Glomerular endothelial cell (primary cell): ENCODE measurements around the gene CBFA2T3. TPM values are rescaled to one million over a fixed set of nuclear protein-coding genes. Genes with fewer than 3 reads are reported as not detected.

Experiments used
- DNase-seq: peaks from one replicate; pipeline ENCODE4 v3.0.0-alpha.2; 2011; ENCODE audit warnings: low read depth, low spot score; ENCODE audit errors: extremely low read depth
- total RNA-seq: library from RNA; depleted of rRNA; stranded (reverse); fragments of >200 nt; gene quantifications from 2 replicates; pipeline ENCODE4 v1.2.3, GENCODE V29; 2015

CBFA2T3 gene
- total RNA-seq, 1 donor from 2014 or later: 0.23 TPM

DNA sequence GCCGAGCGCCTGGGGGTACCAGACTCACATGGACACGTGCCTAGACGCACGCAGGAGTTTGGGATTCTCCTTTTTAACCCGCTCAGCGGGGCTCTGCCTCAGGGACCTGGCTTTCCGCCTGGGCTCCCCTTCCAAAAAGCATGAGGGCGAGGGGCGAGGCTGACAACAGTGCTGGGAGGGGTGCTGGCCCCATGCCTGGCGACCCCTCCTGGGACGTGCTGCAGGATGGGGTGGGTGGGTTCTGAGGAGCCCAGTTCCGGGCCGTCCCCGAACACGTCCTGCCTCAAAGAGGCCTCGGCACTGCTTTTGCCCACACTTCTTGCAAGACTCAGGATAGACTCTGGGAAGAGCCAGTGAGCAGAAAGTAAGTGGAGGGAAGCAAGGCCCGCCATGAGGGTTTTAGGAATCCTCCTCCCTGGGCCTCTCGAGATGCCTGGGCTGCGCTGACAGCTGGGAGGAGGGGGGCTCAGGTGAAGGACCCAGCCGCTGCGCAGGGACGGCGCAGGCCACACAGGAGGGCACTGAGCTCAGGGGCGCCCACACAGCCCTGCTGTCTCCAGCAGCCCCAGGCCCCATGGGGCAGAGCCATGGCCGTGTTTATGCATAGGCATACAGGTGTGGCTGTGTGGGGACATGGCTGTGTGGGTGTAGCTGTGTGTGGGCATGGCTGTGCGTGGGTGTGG is 95.2 kb downstream of the CBFA2T3 start:
- no peak for DNase-seq

GRCh38 chr16:88881007-88881615 is 95.9 kb downstream of the CBFA2T3 start:
- no peak for DNase-seq

DNA sequence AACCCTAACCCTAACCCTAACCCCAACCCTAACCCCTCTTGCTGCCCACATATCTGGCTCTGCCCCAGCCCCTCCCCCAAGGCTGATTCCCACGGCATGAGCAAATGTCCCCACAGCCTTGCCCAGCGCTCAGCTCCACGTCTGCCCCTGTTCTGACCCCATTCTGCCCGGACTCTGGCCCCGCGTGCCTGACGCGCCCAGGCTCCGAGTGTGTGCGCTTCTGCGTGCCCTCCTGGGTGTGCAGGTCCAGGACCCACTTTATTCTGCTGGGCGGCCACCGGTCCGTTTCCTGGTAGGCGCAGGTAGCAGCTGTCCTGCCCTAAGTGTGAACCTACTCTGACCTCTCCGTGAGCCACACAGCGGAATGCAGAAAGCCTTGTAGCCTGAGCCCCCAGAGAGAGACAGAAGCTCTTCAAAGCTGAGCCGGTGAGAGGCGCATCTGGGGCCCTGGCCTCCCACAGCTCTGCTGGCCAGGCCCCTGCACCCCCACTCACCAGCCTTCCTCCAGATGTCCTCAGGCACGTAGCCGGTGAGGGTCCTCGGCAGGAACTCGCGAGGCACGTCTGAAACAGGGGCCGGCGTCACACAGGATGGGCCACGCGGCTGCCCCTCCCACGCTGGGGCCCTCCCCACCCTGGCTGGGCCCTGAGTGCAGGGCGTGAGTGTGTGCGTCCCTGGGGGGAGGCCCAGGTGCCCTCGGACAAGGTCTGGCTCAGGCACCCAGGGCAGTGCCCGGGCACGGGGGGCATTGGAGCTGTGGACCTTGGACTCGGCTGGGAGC is 96.6 kb downstream of the CBFA2T3 start:
- DNase-seq: no peak

DNA sequence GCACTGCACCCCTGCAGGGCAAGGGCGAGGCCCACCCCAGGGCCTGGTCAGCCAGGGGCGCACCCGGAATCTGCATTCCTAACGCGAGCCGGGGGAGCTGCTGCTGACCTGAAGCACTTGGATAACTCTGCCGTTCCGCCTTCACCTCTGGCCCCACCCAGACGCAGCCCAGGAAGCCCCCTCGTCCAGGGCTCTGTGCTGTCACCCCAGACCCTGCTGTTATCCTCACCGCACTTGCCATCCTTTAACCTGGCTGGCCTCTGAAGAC is 97.3 kb downstream of the CBFA2T3 start:
- no peak for DNase-seq

DNA sequence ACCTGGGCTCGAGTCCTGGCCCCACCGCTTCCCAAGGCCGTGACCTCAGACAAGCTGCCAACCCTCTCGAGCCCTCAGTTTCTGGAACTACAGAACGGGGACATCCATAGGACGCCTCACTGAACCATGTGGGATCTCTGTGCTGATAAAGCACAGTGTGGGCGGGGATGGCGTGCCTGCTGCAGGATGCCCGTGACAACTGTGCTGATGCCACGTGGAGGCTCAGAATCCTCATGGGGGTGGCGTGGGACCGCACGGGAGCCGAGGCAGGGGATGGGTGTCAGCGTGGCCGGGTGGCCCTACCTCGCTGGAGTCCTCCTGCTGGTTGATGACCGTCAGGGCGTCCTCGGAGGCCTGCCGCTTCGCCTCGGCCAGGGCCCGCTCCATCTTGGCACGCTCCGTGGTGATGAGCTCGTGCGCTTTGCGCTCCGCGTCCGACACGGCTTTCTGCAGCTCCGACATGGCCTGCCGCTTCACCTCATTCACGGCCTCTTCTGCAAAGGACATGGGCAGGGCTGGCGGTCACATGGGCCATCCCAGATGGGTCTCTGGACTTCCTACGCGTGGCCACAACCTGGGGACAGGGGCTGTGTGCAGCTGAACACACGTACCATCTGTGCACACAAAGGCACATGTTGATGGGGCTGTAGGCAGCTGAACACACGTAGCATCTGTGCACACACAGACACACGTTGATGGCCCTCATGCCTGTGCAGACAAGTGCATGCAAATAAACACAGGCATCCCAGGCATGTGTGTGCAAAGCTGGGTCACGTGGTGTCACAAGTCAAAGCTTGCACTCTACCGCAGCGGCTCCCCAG is 97.8 kb downstream of the CBFA2T3 start:
- DNase-seq: no peak

DNA sequence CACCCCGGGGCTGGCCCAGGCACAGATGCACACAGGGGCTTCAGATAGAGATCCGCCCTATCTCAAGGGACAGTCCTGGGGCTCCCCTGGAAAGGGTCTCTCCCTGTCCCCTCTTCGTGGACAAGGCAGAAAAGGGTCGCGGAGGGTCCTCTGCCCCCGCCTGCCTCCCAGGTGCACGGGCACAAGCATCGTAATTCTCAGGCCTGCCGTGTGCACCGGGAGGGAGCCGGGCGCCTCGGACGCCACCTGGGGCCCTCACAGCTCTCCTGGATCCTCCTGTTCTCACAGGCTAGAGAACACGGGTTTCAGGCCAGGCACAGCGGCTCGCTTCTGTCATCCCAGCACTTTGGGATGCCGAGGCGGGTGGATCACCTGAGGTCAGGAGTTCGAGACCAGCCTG is 98.7 kb downstream of the CBFA2T3 start:
- DNase-seq: no peak

- DNase-seq: no peak
These were observed 99.3 kb downstream of the CBFA2T3 start for GRCh38 chr16:88877564-88878289.

DNA sequence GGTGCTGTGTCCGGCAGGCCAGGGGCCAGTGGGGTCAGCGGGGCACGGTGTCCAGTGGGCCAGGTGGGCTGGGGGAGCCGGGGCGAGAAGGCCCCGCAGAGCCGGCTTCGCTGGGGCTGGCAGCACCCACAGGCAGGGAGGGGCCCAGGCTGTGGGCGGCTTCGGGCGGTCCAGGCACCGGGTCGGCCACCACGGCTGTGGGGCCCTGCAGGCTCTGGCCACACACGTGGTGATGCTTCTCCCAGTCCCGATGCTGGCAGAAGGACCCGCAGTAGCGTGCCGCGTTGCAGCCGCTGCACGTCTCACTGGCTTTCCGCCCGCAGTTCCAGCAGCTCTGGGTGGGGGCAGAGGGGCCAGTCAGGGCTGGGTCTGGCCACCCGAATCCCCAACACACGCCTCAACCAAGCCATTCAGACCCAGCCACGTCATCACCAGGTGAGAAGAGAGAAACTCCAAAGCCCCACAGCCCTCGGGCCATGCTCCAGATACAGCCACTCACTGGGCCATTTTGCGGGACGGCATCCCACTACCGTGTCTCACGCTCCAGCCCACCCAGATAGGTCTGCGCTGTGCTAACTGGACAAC is 100.0 kb downstream of the CBFA2T3 start:
- DNase-seq: no peak

DNA sequence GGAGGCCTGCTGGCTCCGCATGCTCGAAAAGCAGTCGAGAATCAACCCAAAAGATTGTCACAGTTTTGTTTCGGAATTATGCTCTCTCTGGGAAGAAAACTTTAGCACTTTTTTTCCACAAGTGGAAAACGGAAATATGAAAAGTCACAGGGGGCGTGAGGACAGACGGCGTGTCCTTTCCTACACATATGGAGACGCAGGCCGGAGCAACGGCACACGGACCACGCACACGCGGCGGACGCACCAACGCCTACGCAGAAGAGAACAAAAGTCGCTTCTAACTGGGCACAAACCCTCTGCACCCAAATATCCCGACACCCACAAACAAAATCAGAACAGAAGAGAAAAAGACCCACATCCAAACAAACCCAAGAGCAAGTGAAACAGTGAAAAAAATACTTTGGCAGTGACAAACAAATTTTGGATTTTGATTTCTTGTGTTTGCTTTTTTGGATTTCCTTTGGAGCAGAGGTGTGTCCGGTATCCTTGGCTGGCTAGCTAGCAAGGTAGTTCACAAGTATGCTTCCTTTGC is 101.2 kb downstream of the CBFA2T3 start:
- no peak for DNase-seq

DNA sequence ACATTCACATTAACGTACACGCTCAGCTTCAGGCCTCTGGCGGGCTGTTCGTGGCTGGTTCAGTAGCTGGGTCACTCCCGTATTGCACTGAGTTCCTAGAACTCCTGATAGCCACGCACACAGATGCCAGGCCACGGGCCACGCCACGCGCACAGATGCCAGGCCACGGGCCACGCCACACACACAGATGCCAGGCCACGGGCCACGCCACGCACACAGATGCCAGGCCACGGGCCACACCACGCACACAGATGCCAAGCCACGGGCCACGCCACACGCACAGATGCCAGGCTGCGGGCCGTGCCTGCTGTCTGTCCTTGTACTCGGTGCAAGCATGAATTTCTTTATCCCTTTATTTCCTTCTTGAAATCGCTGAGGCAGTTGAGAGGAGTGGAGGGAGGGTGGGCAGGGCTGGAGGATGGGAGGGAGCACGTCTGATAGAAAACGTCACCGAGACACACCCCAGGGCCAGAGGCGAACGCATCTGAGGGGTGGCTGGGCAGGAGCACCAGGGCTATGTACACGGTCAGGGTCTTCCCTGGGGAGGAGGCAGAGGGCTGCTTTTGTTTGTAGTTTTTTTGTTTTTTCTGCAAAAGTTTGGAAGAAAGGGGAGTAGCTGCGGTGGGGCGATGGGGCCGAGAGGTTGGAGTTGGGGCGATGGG is 101.9 kb downstream of the CBFA2T3 start:
- no peak for DNase-seq

DNA sequence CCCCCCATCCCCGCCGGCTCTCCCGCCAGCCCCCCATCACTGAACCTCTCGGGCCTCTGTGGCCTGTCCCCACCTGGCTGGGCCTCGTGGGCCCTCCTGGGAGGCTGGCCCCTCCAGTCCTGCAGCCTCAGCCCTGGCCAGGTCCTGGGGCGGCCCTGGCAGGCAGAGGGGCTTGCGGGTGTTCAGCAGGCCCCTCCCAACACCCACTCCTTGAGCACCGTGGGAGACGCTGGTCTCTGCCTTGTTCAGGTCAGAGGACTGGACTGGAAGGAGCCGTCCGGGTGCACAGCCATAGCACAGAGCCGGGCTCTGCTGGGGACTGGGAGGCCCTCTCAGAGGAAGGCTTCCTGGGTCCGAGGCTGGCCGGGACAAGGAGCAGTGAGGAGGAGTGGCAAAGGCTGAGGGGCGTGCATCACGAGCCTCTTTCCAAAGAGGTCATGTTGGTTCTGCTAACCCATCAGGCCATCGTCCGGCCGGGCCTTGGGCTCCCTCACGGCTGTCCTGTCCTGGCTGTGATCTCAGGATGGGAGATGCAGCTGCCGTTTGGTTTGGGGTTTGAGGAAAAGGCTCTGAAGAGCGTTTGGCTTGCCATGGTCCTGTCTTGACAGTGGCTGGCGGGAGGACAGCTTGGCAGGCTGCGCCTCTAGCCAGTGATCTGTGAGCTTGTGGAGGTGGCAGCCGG is 104.2 kb downstream of the CBFA2T3 start:
- DNase-seq: no peak

- DNase-seq: no peak
These were observed 105.1 kb downstream of the CBFA2T3 start for GRCh38 chr16:88871730-88872416.

- DNase-seq: no peak
These were observed 105.7 kb downstream of the CBFA2T3 start for GRCh38 chr16:88871349-88871702.

- DNase-seq: no peak
These were observed 106.2 kb downstream of the CBFA2T3 start for GRCh38 chr16:88870608-88871348.

DNA sequence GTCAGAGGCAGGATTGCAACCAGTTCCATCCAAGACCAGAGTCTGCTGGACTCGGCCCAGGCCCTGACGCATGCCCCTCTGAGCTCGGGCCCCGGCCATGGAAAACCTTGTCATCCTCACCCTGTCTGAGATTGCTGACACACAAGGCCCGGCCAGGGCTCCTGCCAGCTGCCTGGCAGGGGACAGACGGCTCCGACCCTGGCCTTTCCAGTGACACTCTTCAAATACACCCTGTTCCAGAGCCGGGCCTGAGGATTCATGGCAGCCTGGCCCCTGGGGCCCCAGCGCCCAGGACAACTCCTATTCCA is 107.4 kb downstream of the CBFA2T3 start:
- no peak for DNase-seq

DNA sequence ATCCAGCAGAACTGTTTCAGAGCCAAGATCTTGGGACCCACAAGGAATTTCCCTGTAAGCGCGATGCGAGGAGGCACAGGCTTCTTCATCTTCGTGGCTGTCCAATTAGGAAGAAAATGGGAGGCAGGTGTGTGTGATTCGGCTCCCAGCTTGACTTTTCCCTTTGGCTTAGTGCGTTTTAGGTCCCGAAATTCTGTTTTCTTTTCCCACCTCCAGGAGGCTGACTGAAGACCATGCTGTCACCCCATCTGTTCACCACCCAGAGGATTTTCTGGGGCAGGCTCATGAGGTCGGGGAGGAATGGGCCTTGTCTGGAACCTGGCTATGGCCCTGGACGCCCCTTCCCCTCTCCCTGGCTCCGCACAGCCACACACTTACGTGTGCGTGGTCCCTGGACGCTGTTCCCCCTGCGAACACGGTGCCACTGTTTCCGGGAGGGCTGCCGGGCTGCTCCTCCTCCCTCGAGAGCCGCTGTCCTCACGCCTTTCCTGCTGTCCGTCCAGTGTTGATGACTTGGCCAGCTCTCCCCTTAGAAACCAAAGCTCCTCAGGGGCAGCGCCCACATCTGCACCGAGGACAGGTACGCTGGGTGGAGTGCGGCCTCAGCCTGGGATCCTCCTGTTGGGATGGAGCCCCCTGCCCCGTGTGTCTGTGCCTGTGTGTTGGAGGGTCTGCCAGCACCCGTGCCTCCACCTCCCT is 107.9 kb downstream of the CBFA2T3 start:
- no peak for DNase-seq

GRCh38 chr16:88867581-88868246 is 109.3 kb downstream of the CBFA2T3 start:
- DNase-seq: no peak
